GM15510 (cell line): ENCODE data around the gene FOXO6.

Source experiments
- POLR2A ChIP-seq: IDR thresholded peaks from 3 replicates; pipeline ENCODE4 v1.6.1; 2011; ENCODE audit warnings: borderline replicate concordance; ENCODE audit not compliant: insufficient read length; ENCODE audit errors: extremely low read depth

The FOXO6 gene

GRCh38 chr1:41391834-41392527 is 30.7 kb downstream of the FOXO6 start:
- no peak for TF ChIP-seq POLR2A

DNA sequence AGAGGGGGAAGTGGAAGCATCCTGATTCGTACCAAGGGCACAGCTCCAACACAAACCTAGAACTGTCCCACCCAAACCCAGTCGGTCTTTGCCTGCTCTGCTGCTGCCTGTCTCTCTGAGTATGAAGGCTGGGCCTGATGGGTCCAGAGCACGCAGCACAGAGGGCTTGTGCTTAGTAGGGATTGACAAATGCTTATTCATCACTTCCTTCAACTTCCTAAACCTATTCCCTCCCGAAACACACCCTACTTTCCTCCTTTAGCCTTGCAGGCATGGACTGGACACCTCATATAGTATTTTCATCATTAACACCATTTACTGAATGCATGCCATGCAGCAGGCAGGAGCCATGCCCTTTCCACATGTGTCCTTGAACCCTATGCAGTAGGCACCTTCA is 31.3 kb downstream of the FOXO6 start:
- no peak for TF ChIP-seq POLR2A

GRCh38 chr1:41393716-41394368 is 32.6 kb downstream of the FOXO6 start:
- no peak for TF ChIP-seq POLR2A

GRCh38 chr1:41394369-41394744 is 33.1 kb downstream of the FOXO6 start:
- no peak for TF ChIP-seq POLR2A

GRCh38 chr1:41394959-41395956 is 34.0 kb downstream of the FOXO6 start:
- TF ChIP-seq POLR2A: no peak

- TF ChIP-seq POLR2A: no peak
Observed at GRCh38 chr1:41396084-41396483, 34.9 kb downstream of the FOXO6 start.

DNA sequence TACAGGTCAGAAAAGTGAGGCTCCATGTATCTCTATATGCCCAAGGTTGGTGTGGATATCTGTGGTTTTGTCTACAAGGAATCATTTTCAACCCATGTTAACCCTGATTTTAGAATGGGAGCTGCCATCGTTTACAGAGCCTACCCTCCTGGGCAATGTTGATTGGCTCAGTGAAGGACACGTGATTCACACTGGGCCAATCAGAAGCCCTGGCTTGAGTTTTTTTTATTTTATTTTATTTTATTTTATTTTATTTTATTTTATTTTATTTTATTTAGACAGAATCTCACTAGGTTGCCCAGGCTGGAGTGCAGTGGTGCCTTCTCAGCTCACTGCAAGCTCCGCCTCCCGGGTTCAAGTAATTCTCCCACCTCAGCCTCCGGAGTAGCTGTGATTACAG is 35.8 kb downstream of the FOXO6 start:
- TF ChIP-seq POLR2A: no peak

DNA sequence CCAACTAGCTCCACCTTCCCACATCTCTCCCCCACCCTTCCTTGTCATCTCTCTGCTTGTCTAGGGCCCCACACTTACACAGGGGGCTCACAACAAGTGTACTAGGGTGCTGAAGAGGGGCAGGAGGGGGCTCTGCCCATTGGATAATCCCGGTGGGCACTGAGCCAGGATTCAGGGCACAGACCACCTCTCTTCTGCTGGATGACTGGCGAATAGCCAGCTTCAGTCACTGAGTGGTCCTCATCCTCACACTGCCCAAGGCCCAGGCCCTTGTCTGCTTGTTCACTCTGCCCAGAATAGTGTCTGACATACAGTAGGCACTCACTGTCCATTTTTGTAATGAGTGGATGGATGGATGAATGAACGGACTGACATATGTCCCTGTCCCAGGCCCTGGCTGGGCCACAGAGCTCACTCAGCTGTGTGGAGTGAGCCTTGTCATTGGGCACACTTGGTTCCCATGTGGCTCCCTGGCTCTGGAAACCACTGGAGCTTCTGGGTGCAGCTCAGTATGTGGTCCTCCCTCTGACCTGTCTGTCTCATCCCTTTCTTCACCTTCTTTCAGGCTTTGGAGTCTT is 36.6 kb downstream of the FOXO6 start:
- no peak for TF ChIP-seq POLR2A

- TF ChIP-seq POLR2A: no peak
Observed at GRCh38 chr1:41399145-41399795, 38.0 kb downstream of the FOXO6 start.

DNA sequence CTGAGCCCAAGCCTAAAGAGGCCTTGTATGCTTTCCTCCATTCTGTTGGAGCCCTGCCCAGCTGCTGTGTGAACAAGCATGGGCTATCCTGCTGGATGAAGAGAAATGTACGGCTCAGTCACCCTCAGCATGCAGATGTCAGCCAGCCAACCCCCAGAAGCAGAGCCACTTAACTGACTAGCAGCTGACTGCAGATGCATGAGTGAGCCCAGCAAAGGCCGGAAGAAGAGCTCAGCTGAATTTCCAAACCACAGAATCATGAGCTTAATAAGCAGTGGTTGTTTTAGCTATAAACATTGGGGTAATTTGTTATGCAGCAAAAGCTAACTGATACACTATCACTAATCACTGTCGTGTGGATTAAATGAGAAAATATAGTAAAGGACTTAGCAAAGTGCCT is 39.0 kb downstream of the FOXO6 start:
- TF ChIP-seq POLR2A: no peak

GRCh38 chr1:41401899-41402298 is 40.7 kb downstream of the FOXO6 start:
- no peak for TF ChIP-seq POLR2A

DNA sequence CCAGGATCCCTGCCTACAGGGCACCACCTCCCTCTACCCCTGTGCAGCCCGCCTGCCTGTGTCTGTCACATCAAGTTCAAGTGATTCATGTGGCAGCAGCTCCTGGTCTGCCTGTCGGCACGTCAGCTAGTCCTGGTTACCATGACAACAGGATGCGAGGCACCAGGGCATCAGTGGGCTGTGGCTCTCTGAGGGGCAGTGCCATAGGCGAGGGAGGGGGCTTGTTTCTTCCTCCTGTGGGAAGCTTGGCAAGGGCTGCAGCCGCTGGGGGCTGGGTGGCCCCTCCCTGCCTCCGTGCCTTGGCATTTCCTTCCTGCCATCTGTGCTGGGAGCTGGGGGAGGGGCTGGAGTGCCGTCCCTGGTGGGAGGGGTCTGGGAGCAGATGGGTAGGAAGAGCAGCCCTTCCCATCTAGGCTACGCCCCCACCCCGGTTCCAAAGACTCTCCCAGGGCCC is 43.1 kb downstream of the FOXO6 start:
- no peak for TF ChIP-seq POLR2A

GRCh38 chr1:41407664-41408252 is 46.5 kb downstream of the FOXO6 start:
- TF ChIP-seq POLR2A: no peak

- TF ChIP-seq POLR2A: no peak
Observed at GRCh38 chr1:41408691-41409090, 47.5 kb downstream of the FOXO6 start.
